Activated naive CD8-positive, alpha-beta T cell (primary cell): ENCODE results near the gene OXNAD1.

Source experiments
- H3K27ac Mint-ChIP-seq: one replicate; pipeline ENCODE4 v1.8.0; 2021; ENCODE audit warnings: mixed read lengths
- H3K27me3 Mint-ChIP-seq: one replicate; pipeline ENCODE4 v1.8.0; 2021; ENCODE audit warnings: mixed read lengths
- H3K36me3 Mint-ChIP-seq: one replicate; pipeline ENCODE4 v1.8.0; 2021; ENCODE audit warnings: mixed read lengths
- H3K4me1 Mint-ChIP-seq: one replicate; pipeline ENCODE4 v1.8.0; 2021; ENCODE audit warnings: low read depth, mixed read lengths
- H3K4me3 Mint-ChIP-seq: one replicate; pipeline ENCODE4 v1.8.0; 2021; ENCODE audit warnings: mild to moderate bottlenecking, mixed read lengths
- H3K9me3 Mint-ChIP-seq: one replicate; pipeline ENCODE4 v1.8.0; 2021; ENCODE audit warnings: low read depth, mixed read lengths

Gene OXNAD1

GRCh38 chr3:16332904-16333426 is 68.0 kb downstream of the OXNAD1 start:
- peaks cover 40% of the 10 kb centered on the region for H3K4me1 Mint-ChIP-seq
- peaks cover 10% of the 10 kb centered on the region for H3K9me3 Mint-ChIP-seq
- peaks cover 39% of the 10 kb centered on the region for H3K36me3 Mint-ChIP-seq
- H3K4me3 Mint-ChIP-seq, result no peak overlapping the region
- no peaks in the 10 kb centered on the region for H3K27me3 Mint-ChIP-seq
- H3K27ac Mint-ChIP-seq, result peak overlapping the region; percentile 56

- Mint-ChIP-seq H3K36me3 (peaks cover 42% of the 10 kb centered on the region), H3K27me3 (no peaks in the 10 kb centered on the region), H3K9me3 (peaks cover 10% of the 10 kb centered on the region), H3K27ac (peak overlapping the region; percentile 56), H3K4me1 (peaks cover 59% of the 10 kb centered on the region), H3K4me3 (no peak overlapping the region)
Measured at GRCh38 chr3:16334909-16335308, 69.9 kb downstream of the OXNAD1 start.

DNA sequence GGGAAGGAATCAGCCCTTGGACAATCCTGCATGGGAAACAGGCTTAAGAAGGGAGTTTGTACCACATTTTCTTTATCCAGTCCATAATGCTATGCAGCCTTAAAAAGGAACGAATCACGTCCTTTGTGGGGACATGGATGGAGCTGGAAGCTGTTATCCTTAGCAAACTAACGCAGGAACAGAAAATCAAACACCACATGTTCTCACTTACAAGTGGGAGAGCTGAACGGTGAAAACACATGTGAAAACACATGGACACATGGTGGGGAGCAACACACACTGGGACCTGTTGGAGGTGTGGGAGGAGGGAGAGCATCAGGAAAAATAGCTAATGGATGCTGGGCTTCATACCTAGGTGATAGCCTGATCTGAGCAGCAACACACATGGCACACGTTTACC is 70.3 kb downstream of the OXNAD1 start:
- Mint-ChIP-seq H3K27me3 (no peaks in the 10 kb centered on the region), H3K36me3 (peaks cover 38% of the 10 kb centered on the region), H3K9me3 (peaks cover 10% of the 10 kb centered on the region), H3K27ac (peak overlapping the region; percentile 56), H3K4me3 (no peak overlapping the region), H3K4me1 (peaks cover 63% of the 10 kb centered on the region)

GRCh38 chr3:16335772-16336645 is 71.0 kb downstream of the OXNAD1 start:
- Mint-ChIP-seq H3K4me1 (peaks cover 68% of the 10 kb centered on the region), H3K27me3 (no peaks in the 10 kb centered on the region), H3K9me3 (peaks cover 5% of the 10 kb centered on the region), H3K4me3 (no peak overlapping the region), H3K36me3 (peaks cover 34% of the 10 kb centered on the region), H3K27ac (peak overlapping the region; percentile 58)

GRCh38 chr3:16336825-16337224 is 71.8 kb downstream of the OXNAD1 start:
- Mint-ChIP-seq H3K27me3 (no peaks in the 10 kb centered on the region), H3K9me3 (no peaks in the 10 kb centered on the region), H3K36me3 (peaks cover 30% of the 10 kb centered on the region), H3K27ac (peak overlapping the region; percentile 89), H3K4me3 (no peak overlapping the region), H3K4me1 (peaks cover 68% of the 10 kb centered on the region)

DNA sequence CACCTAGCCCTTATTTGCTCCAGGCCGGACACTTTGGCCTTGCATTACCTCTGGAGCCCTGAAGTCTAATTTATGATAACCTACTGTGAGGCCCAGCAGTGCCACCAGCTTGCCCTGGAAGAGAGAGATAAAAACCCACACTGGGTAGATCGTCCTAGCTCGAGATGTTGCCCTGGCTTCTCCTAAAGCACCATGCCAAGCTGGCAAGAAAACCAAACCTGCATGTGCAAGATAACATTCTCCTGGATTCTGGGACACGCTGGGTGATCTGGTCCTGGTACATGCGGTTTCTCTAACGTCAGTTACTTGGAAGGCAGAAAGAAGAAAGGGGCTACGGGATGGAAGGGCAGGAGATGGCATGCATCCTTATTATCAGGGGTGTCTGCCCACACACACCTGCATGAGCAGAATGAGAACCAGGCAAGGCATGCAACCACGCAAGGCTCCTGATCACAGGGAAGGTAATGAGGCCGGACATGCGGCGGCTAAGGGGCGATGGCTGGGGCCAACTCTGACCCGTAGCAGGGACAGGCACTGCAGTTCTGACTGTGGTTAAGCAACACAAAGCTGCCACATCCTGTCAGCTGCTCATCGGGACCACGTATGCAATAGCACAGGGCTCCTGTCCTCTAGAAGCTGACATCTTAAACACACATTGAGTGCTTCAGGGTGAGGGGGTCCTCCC is 73.0 kb downstream of the OXNAD1 start:
- H3K36me3 Mint-ChIP-seq, result peaks cover 19% of the 10 kb centered on the region
- H3K9me3 Mint-ChIP-seq, result no peaks in the 10 kb centered on the region
- no peaks in the 10 kb centered on the region for H3K27me3 Mint-ChIP-seq
- peaks cover 66% of the 10 kb centered on the region for H3K4me1 Mint-ChIP-seq
- H3K4me3 Mint-ChIP-seq, result peak overlapping the region; percentile 11
- peak overlapping the region; percentile 89 for H3K27ac Mint-ChIP-seq

GRCh38 chr3:16338999-16339398 is 74.0 kb downstream of the OXNAD1 start:
- H3K27ac Mint-ChIP-seq, result peak overlapping the region; percentile 89
- no peak overlapping the region for H3K4me3 Mint-ChIP-seq
- H3K36me3 Mint-ChIP-seq, result peaks cover 24% of the 10 kb centered on the region
- peaks cover 73% of the 10 kb centered on the region for H3K4me1 Mint-ChIP-seq
- no peaks in the 10 kb centered on the region for H3K27me3 Mint-ChIP-seq
- no peaks in the 10 kb centered on the region for H3K9me3 Mint-ChIP-seq

- H3K27ac Mint-ChIP-seq, result peak overlapping the region; percentile 65
- H3K27me3 Mint-ChIP-seq, result no peaks in the 10 kb centered on the region
- peaks cover 75% of the 10 kb centered on the region for H3K4me1 Mint-ChIP-seq
- H3K36me3 Mint-ChIP-seq, result peaks cover 23% of the 10 kb centered on the region
- H3K9me3 Mint-ChIP-seq, result no peaks in the 10 kb centered on the region
- H3K4me3 Mint-ChIP-seq, result no peak overlapping the region
Measured at GRCh38 chr3:16343101-16343500, 78.1 kb downstream of the OXNAD1 start.

DNA sequence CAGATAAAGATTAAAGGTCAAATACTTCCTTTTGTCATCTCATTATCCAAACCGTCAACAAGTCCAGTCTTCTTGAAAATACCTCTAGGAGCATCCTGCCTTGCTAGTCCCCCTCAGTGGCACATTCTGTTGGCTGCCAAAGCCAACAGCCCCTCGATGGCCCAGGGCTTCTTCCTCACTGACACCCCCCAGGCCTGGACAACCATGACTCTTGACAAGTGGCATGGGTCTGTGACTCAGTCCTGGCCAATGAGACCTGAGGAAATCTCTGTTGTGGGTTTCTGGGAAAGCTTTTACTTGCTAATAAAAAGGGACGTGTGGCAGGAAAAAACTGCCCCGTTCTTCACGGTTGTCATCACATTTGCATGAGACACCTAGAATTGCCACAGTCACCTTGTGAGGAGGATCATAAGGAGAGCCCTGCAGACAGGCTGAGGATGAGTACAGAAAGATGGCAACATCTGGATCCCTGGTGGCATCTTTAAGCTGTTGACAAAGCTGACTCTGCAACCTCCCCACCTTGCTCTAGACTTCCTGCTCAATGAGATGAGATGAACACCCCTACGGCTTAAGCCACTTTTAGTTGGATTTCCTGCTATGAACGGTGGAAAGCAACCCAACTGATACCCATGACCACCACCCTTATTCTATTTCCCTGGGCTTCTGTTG is 81.5 kb downstream of the OXNAD1 start:
- H3K4me1 Mint-ChIP-seq, result peaks cover 71% of the 10 kb centered on the region
- no peak overlapping the region for H3K4me3 Mint-ChIP-seq
- no peaks in the 10 kb centered on the region for H3K27me3 Mint-ChIP-seq
- peaks cover 34% of the 10 kb centered on the region for H3K36me3 Mint-ChIP-seq
- H3K9me3 Mint-ChIP-seq, result no peaks in the 10 kb centered on the region
- peak overlapping the region; percentile 70 for H3K27ac Mint-ChIP-seq

DNA sequence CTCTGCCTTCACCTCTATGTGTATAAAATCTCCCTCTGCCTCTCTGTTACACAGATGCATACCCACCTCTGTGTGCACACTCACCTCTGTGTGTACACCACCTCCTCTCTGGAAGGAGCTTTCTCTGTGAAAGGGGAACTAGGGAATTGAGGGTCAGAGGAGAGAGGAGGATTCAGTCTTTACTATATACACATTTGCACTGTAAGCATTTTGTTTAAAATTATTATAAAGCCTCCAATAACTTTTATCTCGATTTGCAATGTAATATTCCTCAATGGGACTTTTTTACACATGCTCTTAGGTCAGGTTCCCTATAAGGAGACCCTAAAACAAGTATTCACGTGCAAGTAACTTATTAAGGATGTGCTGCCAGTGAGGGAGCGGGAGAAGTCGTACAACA is 82.5 kb downstream of the OXNAD1 start:
- Mint-ChIP-seq H3K27ac (peak overlapping the region; percentile 56), H3K36me3 (peaks cover 34% of the 10 kb centered on the region), H3K27me3 (no peaks in the 10 kb centered on the region), H3K9me3 (no peaks in the 10 kb centered on the region), H3K4me1 (peaks cover 72% of the 10 kb centered on the region), H3K4me3 (no peak overlapping the region)

DNA sequence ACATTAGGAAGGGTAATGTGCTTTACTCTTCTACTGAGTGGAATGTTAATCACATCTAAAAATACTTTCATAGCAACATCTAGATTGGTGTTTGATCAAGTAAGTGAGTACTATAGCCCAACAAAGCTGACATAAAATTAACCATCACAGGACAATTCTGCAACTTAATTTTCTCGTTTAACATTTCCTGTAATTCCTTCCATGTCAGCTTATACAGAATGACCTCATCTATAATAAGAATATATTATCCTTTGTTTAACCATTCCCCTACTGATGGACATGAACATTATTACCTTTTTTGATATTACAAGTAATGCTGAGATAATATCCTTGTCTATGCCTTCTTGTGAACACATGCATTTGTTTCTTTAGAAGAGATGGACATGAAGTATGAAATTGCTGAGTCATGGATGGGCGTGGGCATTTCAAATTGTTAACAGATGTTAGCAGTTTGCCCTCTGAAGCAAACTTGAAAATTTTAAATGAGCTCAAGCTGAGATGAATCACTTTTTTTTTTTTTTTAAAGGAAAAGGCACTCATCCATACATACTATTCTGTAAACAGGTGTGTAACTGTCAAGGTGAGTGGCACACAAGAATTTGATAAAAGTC is 85.1 kb downstream of the OXNAD1 start:
- Mint-ChIP-seq H3K9me3 (no peaks in the 10 kb centered on the region), H3K4me1 (peaks cover 72% of the 10 kb centered on the region), H3K36me3 (peaks cover 32% of the 10 kb centered on the region), H3K27ac (peak overlapping the region; percentile 78), H3K4me3 (no peak overlapping the region), H3K27me3 (no peaks in the 10 kb centered on the region)

DNA sequence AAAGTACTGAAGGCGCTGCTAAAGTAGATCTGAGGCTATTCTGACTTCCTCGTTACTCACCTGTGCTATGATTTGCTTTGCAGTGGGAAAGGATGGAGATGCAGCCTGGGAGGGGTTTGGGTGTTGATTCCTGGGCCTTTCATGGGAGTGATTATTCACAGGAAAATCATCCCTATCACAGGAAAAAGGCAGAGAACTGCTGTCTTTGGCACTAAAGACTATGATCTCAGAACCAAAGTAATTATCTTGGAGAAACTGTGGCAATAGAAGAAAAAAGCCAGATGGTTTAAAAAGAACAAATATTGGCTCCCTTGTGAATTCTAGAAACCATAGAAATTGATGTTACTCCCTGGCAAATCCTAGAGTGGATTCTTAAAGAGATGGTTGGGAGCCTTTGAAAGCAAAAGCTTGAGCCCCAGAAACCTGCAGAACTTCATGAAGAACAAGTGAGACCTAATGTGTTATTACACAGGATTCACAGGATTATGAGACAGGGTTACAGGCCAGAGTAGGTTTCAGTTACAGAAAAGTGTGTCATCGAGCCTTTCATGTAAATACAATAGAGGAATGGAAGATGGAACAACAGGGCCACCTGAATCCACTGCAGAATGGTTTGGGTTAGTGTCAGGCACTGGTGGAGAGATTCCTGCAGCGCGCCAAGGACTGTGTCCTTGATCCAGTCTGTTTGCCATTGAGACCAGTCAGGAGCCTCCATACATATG is 85.7 kb downstream of the OXNAD1 start:
- Mint-ChIP-seq H3K4me1 (peaks cover 69% of the 10 kb centered on the region), H3K36me3 (peaks cover 34% of the 10 kb centered on the region), H3K9me3 (no peaks in the 10 kb centered on the region), H3K4me3 (no peak overlapping the region), H3K27me3 (no peaks in the 10 kb centered on the region), H3K27ac (peak overlapping the region; percentile 78)

DNA sequence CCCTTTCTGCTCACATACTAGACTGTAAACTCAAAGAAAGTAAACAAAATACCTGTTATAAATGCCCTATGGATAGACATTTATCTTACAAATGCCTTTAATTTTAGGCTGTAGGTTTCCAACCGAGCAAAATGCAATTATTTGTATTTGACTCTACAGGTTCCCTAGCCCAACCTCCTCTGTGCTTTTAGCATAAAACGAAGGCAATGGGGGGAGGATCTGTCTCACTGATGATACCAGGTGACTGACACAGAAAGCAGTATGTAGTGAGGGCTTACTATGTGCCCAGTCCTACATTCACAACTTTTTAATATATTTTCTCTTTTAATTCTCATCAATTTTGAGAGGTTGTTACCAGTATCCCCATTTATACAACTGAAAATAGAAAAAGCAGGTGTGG is 87.4 kb downstream of the OXNAD1 start:
- no peaks in the 10 kb centered on the region for H3K9me3 Mint-ChIP-seq
- peaks cover 56% of the 10 kb centered on the region for H3K4me1 Mint-ChIP-seq
- H3K36me3 Mint-ChIP-seq, result peaks cover 34% of the 10 kb centered on the region
- H3K27ac Mint-ChIP-seq, result peak overlapping the region; percentile 78
- no peak overlapping the region for H3K4me3 Mint-ChIP-seq
- no peaks in the 10 kb centered on the region for H3K27me3 Mint-ChIP-seq

- peaks cover 50% of the 10 kb centered on the region for H3K4me1 Mint-ChIP-seq
- H3K36me3 Mint-ChIP-seq, result peaks cover 31% of the 10 kb centered on the region
- H3K9me3 Mint-ChIP-seq, result no peaks in the 10 kb centered on the region
- peak overlapping the region; percentile 59 for H3K27ac Mint-ChIP-seq
- H3K27me3 Mint-ChIP-seq, result no peaks in the 10 kb centered on the region
- no peak overlapping the region for H3K4me3 Mint-ChIP-seq
Measured at GRCh38 chr3:16354291-16354690, 89.3 kb downstream of the OXNAD1 start.
